T-helper 2 cell treated with Interferon-gamma antibody and Interleukin-4, amounts not matched to agents 5 μg/mL and 100 μg/mL, for 36 hours (primary cell): ENCODE measurements around the gene NDUFAF8.

Experiments used
- DNase-seq: peaks from one replicate; pipeline ENCODE4 v3.0.0; 2021; ENCODE audit warnings: low spot score
- H3K27ac Mint-ChIP-seq: one replicate; pipeline ENCODE4 v1.8.0; 2021; ENCODE audit warnings: mild to moderate bottlenecking, mixed read lengths
- H3K27me3 Mint-ChIP-seq: one replicate; pipeline ENCODE4 v1.8.0; 2021; ENCODE audit warnings: low read depth, mixed read lengths
- H3K36me3 Mint-ChIP-seq: one replicate; pipeline ENCODE4 v1.8.0; 2021; ENCODE audit warnings: low read depth, mixed read lengths
- H3K4me1 Mint-ChIP-seq: one replicate; pipeline ENCODE4 v1.8.0; 2021; ENCODE audit warnings: low read depth, mixed read lengths
- H3K4me3 Mint-ChIP-seq: one replicate; pipeline ENCODE4 v1.8.0; 2022; ENCODE audit warnings: mild to moderate bottlenecking, moderate library complexity, mixed read lengths
- H3K9me3 Mint-ChIP-seq: one replicate; pipeline ENCODE4 v1.8.0; 2021; ENCODE audit warnings: mixed read lengths

The NDUFAF8 gene

DNA sequence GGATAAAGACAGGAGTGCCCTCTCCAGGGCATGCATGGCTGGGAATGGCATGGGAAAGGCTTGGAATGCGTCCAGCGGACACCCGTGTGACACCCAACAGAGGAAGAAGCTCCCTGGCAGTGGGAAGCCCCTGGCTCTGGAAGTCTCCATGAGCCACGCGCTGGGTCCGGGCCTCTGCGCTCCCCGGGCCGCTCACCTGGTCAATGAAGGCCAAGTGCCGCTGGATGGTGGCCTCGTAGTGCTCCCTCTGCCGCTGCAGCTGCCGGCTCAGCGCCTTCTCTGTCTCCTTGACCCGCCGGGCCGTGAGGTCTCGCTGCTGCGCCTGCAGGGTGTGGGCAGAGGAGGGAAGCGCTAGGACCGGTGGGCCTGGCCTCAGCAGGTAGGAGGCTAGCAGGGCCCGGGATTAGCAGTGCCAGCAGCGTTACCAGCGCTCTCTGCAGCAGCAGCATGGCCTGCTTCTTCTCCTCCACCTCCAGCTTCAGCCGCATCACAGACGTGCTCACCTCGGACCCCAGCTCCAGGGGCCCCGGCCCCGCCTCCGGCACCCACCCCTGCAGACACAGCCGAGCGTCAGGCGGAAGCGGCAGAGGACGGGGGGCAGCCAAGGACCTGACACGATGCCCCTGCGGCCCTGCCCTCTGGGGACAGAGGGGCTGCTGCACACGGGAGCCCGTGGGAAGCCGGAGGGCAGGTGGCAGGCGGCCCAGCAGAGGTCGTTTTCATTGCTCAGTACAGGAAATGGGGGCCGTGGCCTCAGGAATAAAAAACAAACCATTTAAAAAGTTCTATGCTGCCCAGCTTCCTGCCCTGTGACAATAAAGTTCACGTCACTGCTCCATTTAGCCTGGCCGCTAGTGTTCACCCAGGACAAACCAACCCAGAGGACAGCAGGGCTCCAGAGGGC lies 42.4 kb upstream of the NDUFAF8 start:
- no peak overlapping the region for H3K27ac Mint-ChIP-seq
- no peaks in the 10 kb centered on the region for H3K36me3 Mint-ChIP-seq
- no peak for DNase-seq
- H3K27me3 Mint-ChIP-seq: no peaks in the 10 kb centered on the region
- no peak overlapping the region for H3K4me3 Mint-ChIP-seq
- no peaks in the 10 kb centered on the region for H3K9me3 Mint-ChIP-seq
- no peaks in the 10 kb centered on the region for H3K4me1 Mint-ChIP-seq

DNA sequence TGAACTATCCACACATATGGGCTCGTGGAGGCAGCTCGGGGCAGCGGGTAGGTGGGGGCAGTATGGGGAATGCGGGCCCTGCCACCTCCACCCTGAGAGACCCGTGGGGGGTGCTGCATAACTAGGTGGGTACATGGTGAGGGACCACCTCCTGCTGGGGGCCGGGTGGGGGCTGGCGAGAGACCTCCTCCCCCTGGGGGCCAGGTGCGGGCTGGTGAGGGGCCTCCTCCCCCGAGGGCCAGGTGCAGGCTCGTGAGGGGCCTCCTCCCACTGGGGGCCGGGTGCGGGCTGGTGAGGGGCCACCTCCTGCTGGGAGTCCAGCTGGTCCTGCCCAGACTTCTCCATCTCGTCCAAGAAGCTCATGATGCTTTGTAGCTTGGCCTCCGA lies 41.7 kb upstream of the NDUFAF8 start:
- Mint-ChIP-seq H3K9me3 (no peaks in the 10 kb centered on the region), H3K4me1 (no peaks in the 10 kb centered on the region), H3K36me3 (no peaks in the 10 kb centered on the region), H3K4me3 (no peak overlapping the region), H3K27me3 (no peaks in the 10 kb centered on the region), H3K27ac (no peak overlapping the region)
- no peak for DNase-seq

DNA sequence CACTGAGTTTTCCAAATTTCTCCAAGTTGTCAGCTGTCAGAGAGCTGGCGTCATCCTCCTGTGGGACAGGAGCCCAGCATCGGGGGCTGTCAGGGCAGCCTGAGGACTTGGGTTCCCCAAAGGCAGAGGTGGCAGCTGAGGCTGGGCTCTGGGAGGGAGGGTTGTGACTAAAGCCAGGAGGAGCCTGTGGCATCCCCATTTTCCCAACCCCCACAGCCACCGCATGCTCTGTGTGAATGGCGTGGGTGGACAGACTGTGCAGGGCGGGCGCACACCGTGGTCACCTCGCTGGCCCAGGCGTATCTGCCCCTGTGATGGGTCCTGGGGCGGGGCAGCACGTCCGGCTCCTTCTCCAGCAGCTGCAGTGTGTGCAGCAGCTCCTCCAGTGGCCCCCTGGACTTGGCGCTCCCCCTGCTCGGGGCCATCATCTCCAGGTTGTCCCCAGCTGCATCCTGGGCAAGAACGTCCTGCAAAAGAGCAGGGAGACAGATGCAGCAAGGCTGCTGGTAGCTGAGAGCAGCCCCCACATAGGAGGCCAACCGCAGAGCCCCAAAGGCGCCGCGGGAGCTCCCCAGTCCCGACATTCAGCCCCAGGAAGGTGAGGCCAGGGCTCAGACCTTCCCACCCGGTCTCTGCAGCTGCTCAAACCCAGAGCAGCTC lies 41.2 kb upstream of the NDUFAF8 start:
- H3K4me3 Mint-ChIP-seq: no peak overlapping the region
- no peak for DNase-seq
- no peaks in the 10 kb centered on the region for H3K27me3 Mint-ChIP-seq
- no peaks in the 10 kb centered on the region for H3K36me3 Mint-ChIP-seq
- no peaks in the 10 kb centered on the region for H3K9me3 Mint-ChIP-seq
- no peaks in the 10 kb centered on the region for H3K4me1 Mint-ChIP-seq
- H3K27ac Mint-ChIP-seq: no peak overlapping the region

DNA sequence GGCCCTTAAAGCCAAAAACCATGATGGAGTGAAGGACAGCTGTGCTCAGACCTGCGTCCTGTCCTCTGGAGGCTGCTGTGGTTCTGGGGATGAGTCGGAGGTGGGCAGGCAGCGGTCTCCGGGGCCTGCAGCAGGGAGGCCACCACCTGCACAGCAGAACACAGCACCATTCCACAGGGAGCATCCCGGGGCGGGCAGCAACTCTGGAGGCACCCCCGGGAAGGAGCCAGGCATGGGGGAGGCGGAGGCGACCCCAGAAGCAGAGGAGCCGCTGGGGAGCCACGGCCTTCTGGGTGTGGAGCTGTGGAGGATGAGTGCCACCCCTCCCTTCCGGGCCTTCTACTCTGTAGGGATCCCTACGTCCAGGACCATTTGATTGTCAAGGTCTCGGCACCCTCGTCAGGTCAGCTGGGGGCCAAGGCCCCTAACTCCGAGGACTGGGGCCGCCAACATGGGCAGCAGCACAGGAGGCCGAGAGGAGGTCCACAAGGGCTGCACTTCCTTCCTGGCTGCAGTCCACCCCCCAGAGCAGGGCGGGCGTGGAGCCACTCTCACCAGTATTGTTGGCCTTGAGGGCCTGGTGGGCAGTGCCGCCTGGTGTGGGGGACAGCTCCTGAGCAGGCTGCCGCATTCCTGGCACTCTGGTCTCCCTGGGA lies 40.2 kb upstream of the NDUFAF8 start:
- Mint-ChIP-seq H3K4me3 (no peak overlapping the region), H3K4me1 (no peaks in the 10 kb centered on the region), H3K27ac (no peak overlapping the region), H3K36me3 (no peaks in the 10 kb centered on the region), H3K9me3 (no peaks in the 10 kb centered on the region), H3K27me3 (no peaks in the 10 kb centered on the region)
- DNase-seq: no peak

DNA sequence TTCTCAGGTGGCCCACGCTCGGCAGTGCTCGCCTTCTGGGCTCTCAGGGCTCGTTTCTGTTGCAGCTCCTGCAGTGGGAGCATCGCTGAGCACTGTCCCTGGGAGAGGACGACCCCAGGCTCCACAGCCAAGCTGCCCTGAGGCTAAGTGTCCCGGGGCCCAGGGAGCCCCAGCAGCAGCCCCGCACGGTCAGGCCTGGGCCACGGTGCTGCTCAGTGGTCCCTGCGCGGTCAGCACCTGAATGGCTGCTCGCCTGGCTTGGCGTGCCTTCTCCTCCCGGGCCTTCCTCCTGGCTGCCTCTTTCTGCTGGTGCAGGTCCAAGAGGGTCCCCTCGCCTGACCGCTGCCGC lies 39.7 kb upstream of the NDUFAF8 start:
- no peaks in the 10 kb centered on the region for H3K4me1 Mint-ChIP-seq
- DNase-seq: no peak
- no peaks in the 10 kb centered on the region for H3K27me3 Mint-ChIP-seq
- H3K27ac Mint-ChIP-seq: no peak overlapping the region
- no peaks in the 10 kb centered on the region for H3K36me3 Mint-ChIP-seq
- no peak overlapping the region for H3K4me3 Mint-ChIP-seq
- H3K9me3 Mint-ChIP-seq: no peaks in the 10 kb centered on the region

DNA sequence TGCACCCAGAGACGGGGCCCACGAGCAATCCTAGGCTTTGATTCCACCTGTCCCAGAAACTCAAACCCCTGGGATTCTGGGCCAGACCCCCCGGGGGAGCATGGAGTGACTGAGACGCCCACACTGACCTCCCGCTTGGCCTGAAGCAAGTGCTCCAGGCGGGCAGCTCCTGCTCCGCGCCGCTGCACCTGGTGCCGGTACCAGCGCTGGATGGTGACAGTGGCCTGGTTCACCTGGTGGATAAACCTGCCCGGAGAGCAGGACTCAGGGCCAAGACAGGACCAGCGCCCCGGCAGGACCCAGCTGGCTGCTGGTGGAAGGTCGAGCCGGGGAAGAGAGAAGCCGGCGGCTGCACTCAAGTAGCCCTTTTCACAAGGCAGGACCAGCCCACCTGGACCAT lies 38.9 kb upstream of the NDUFAF8 start:
- Mint-ChIP-seq H3K9me3 (no peaks in the 10 kb centered on the region), H3K4me1 (no peaks in the 10 kb centered on the region), H3K36me3 (no peaks in the 10 kb centered on the region), H3K27me3 (no peaks in the 10 kb centered on the region), H3K4me3 (no peak overlapping the region), H3K27ac (no peak overlapping the region)
- no peak for DNase-seq

DNA sequence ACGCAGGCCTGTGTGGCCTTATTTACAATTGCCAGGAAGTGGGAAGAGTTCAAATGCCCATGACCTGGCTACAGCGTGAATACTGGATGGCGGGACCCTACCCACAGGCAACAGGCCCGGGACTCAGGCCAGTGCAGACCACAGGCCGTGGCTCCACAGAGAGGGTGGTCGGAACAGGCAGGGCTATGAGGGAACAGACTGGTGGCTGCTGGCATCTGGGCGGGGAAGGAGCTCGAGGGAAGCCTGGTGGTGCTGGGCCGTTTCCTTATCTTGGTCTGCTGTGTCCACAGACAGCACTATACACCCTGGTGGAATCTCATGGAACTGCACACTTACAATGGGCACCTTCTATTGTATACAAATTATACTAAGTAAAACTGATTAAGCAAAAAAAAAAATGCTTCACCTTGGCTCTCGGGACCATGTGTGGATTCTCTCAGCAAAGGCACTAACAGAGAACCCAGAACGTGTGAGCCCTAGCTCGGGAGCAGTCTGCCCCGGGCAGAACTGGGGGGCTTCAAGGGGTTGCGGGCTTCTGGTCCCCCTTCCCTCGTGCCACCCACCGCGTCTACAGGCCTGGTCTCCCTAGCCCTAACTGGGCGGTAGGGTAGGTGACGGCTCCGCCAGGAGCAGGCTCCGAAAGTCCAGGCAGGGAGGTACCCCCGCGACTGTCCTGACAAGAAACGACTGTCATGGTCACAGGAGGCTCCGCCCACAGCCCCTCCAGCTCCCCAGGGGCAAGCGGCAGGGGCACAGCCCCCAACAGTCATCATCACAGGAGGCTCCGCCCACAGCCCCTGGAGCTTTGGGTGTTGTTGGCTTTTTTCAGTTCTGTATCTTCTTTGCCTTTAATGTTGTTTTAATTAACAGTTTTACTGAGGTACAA lies 38.2 kb upstream of the NDUFAF8 start:
- Mint-ChIP-seq H3K9me3 (no peaks in the 10 kb centered on the region), H3K27ac (no peak overlapping the region), H3K4me3 (no peak overlapping the region), H3K36me3 (no peaks in the 10 kb centered on the region), H3K4me1 (no peaks in the 10 kb centered on the region), H3K27me3 (no peaks in the 10 kb centered on the region)
- no peak for DNase-seq

DNA sequence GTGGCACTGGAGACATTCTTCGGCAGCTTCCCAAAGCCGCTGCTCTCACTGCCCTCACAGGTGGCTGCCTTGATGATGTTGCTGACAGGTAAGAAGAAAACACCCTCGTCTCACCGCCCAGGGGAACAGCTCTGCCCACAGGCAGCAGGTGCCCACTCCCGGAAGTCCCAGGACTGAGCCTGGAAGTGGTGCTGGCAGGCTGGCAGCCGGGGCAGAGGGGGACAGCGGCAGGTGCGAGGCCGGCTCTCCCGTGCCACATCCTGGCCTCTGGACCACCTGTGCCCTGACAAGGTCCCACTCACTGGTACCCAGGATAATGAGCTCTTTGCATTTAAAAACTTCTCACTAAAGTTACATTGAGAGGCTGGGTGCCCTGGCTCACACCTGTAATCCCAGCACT lies 36.8 kb upstream of the NDUFAF8 start:
- Mint-ChIP-seq H3K4me1 (no peaks in the 10 kb centered on the region), H3K9me3 (no peaks in the 10 kb centered on the region), H3K27ac (no peak overlapping the region), H3K36me3 (no peaks in the 10 kb centered on the region), H3K27me3 (no peaks in the 10 kb centered on the region), H3K4me3 (no peak overlapping the region)
- no peak for DNase-seq

DNA sequence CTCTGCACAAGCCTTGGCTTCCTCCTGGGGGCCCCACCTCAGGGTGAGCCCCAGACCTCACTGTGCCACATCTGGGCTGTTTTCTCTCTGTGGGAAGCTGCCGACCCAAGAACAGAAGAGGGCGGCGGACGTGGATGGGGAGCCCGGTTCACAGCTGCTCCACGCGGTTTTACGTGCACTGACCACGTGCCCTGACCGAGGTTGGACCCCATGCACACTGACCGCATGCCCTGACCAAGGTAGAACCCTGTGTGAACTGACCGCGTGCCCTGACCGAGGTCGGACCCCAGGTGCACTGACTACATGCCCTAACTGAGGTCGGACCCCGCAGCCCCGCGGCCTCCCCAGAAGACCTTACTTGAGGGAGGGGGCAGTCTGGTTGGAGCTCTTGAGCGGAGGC lies 36.0 kb upstream of the NDUFAF8 start:
- Mint-ChIP-seq H3K27ac (no peak overlapping the region), H3K4me1 (no peaks in the 10 kb centered on the region), H3K9me3 (no peaks in the 10 kb centered on the region), H3K27me3 (no peaks in the 10 kb centered on the region), H3K4me3 (no peak overlapping the region), H3K36me3 (no peaks in the 10 kb centered on the region)
- no peak for DNase-seq

DNA sequence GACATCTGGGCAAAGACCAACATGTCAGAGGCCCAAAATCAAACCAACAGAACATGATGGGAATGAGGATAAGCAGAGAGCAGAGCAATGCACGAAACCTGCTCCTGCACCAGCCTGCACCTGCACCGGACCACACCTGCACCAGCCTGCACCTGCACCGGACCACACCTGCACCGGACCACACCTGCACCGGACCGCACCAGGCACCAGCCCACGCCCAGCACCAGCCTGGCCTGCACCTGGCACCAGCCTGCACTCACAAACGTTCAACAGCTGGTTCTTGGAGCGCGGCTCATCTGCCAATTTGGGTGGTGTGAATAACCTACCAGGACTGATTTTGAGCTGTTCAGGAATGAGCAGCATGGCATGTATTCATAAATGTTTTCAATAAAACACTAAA lies 34.5 kb upstream of the NDUFAF8 start:
- Mint-ChIP-seq H3K4me1 (no peaks in the 10 kb centered on the region), H3K27me3 (no peaks in the 10 kb centered on the region), H3K27ac (no peak overlapping the region), H3K4me3 (no peak overlapping the region), H3K36me3 (no peaks in the 10 kb centered on the region), H3K9me3 (no peaks in the 10 kb centered on the region)
- DNase-seq: no peak

DNA sequence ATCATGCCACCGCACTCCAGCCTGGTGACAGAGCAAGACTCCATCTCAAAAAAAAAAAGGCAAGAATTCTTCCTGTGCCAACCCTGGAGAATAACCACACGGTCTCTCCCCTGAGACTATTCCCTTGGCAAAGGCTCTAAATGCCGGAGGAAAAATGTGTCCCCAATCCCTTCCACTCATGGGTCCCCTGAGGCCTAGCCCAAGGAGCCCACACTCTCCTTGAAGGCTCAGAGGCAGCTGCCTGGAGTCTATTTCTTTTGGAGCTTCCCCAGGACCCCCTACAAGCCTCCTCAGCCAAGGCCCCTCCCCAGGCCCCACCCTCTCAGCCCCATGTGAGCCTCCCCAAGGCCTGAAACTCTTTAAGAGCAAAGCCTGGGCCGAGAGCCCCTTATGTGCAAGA lies 33.0 kb upstream of the NDUFAF8 start:
- H3K27ac Mint-ChIP-seq: no peak overlapping the region
- no peaks in the 10 kb centered on the region for H3K36me3 Mint-ChIP-seq
- no peak overlapping the region for H3K4me3 Mint-ChIP-seq
- no peak for DNase-seq
- no peaks in the 10 kb centered on the region for H3K9me3 Mint-ChIP-seq
- no peaks in the 10 kb centered on the region for H3K4me1 Mint-ChIP-seq
- H3K27me3 Mint-ChIP-seq: no peaks in the 10 kb centered on the region

DNA sequence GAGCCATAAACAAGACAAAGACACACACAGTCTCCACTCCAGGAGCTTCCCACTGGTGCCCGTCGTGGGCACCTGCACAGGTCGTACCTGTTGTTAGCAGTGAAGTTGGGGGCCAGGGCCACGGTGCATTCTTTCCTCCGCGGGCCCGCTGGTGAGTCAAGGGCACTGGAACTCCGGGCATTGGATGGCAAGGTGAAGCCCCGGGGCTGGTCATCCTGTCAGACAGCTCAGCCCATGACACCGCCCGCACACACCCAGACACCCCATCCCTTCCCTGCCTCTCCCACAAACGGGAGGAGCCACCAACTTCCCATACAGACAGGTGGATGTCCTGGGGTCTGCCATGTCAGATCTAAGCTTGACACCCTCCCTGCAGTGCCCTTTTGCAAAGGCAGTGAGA lies 32.5 kb upstream of the NDUFAF8 start:
- DNase-seq: no peak
- Mint-ChIP-seq H3K4me1 (no peaks in the 10 kb centered on the region), H3K27ac (no peak overlapping the region), H3K27me3 (no peaks in the 10 kb centered on the region), H3K9me3 (no peaks in the 10 kb centered on the region), H3K36me3 (no peaks in the 10 kb centered on the region), H3K4me3 (no peak overlapping the region)

DNA sequence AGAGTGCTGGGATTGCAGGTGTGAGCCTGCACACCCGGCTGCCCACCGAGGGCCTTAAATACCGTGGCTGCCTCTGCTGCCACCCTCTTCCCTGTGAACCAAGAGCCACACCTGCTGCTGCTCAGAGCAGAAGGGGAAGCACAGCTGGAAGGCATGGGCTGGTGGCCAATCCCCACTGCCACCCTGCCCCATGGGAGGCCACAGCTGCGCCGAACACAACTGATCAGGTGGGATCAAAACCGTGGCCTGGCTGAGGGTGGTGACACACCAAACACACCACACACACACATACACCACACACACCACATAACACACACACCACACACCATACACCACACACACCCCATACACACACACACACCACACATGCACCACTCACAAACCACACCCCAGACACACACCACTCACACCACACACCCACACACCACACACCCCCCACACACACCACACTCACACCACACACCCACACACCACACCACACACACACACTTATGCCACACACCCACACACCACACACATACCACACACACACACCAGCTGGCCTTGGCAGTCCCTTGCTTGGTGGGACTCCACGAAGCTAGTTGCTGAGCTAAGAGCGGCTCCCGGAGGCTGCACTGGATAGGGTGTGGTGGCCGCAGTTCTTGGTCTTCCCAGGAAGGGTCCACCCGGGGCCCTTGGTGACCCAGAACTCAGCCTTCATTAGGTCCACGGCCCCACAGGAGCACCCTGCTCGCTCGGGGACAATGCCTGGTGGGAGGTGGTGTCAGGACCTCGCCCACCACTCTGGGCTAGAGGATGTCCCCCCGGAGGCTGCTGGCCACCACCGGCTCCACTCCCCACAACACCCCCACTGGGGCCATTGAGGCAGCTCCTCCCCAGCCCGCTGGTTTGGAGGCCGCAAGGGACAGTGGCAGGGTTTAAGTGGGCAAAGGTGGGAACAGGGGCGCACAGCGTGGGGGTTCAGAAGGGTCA lies 31.2 kb upstream of the NDUFAF8 start:
- no peak for DNase-seq
- Mint-ChIP-seq H3K36me3 (no peaks in the 10 kb centered on the region), H3K9me3 (no peaks in the 10 kb centered on the region), H3K27me3 (no peaks in the 10 kb centered on the region), H3K27ac (no peak overlapping the region), H3K4me1 (no peaks in the 10 kb centered on the region), H3K4me3 (no peak overlapping the region)
